Measurements from ENCODE around the gene RITA1.

Gene RITA1

DNA sequence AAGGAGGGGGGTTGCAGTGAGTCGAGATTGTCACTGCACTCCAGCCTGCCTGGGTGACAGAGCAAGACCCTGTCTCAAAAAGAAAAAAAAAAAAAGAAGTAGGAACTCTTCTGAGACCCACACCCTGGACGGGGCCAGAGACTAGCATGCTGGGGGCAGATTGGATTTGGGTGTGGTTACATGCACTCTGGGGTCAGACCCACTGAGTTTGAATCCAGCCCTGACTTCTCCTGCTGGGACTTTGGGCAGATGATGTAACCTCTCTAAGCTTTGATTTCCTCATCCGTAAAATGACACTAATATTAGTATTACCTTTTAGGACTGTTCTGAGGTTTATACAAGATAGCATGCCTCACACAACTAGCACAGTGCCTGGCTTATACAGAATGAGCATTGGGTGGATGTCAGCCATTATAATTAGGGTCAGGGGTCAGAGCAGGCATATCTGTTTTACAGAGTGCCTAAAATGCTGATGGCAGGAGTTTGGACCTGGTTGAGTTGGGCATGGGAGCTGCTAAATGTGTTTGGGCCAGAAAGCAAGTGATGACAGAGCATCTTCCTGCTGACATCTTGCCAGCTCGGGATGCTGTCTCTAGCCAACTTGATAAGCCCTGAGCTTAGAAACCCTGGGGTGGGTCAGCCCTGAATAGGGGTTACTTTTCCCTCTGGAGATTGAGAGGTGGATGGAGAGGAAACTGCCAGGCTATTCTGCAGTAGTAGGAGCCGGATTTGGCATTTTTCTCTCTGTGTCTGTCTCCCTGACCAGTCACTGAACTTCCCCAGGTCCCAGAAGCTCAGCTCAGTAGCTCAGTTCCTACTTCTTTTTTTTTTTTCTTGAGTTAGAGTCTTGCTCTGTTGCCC lies 51.2 kb downstream of the RITA1 start:
- H3K4me1 Mint-ChIP-seq = peaks cover 38% of the 10 kb centered on the region

DNA sequence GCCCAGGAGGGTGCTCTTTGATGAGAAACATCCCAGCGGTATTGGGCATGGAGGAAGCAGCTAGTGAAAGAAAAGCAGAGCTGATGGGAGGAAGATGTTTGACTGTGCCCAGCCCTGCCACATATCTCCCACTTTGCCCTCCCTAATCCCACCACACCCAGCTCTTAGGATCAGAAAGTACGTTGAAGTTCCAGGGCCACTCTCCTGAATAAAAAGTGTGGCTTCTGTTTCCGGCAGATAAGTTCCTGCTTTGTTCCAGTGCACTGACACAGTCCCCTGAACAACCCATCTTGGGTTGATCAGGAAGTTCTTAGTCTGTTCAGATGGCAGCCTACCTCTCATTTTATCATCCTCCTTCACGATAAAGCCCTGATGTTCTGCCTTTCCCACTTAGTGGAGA lies 52.2 kb downstream of the RITA1 start:
- Mint-ChIP-seq H3K27me3 (no peaks in the 10 kb centered on the region), H3K9me3 (no peaks in the 10 kb centered on the region), H3K27ac (no peak overlapping the region), H3K4me3 (no peak overlapping the region), H3K4me1 (peaks cover 28% of the 10 kb centered on the region)
- ATAC-seq (no peak), DNase-seq (no peak)

More for the DNA sequence above, 51.2 kb downstream of the RITA1 start:
- ATAC-seq (no peak), DNase-seq (no peak)
- Mint-ChIP-seq H3K4me3 (no peak overlapping the region), H3K27ac (peak overlapping the region in 1 of 2 donors; percentile 86), H3K27me3 (no peaks in the 10 kb centered on the region), H3K9me3 (no peaks in the 10 kb centered on the region)

DNA sequence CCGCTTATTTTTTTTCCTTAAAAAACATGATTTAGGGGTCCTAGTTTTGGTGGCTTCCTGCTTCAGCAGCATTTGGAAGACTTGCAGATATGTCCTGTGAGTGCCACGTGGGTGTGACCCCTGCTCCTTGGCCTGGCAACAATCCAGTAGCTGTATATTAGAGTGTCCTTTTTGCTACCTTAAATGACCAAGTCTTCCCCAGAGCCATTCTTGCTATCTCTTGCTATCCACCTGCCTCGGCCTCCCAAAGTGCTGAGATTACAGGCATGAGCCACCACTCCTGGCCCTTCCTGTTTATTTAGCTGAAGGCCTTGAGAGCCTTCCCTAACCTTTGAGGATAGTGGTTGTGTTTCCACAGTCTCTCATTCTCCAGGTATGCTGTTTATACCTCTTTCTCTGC lies 52.8 kb downstream of the RITA1 start:
- Mint-ChIP-seq H3K27me3 (no peaks in the 10 kb centered on the region), H3K4me3 (no peak overlapping the region), H3K9me3 (no peaks in the 10 kb centered on the region), H3K4me1 (peaks cover 22% of the 10 kb centered on the region), H3K27ac (no peak overlapping the region)
- ATAC-seq (no peak), DNase-seq (no peak)

DNA sequence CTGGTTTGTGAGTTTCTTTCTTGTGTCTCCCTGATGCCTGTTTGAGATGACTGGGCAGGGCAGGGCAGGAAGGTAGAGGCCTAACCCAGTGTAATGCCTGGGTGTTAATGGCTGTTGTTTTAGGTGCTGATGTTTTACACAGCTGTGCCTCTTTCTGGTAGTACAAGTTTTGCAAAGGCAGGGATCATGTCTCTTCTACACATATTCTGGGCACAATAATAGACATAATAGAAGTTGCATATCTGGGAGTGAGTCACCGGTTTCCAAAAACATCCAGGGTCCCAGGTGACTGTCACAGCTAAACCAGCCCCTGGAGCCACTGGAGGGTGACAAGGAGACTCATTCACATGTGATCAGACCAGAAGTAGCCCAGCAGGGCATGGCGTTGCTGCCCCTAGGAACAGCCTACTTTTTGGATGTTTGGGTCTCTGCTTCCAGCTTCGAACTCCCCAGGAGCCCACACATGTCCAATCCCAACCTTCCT lies 53.8 kb downstream of the RITA1 start:
- ATAC-seq = no peak
- no peak for DNase-seq
- H3K27me3 Mint-ChIP-seq = no peaks in the 10 kb centered on the region
- peaks cover 12% of the 10 kb centered on the region for H3K4me1 Mint-ChIP-seq
- H3K9me3 Mint-ChIP-seq = no peaks in the 10 kb centered on the region
- no peak overlapping the region for H3K4me3 Mint-ChIP-seq
- H3K27ac Mint-ChIP-seq = no peak overlapping the region

DNA sequence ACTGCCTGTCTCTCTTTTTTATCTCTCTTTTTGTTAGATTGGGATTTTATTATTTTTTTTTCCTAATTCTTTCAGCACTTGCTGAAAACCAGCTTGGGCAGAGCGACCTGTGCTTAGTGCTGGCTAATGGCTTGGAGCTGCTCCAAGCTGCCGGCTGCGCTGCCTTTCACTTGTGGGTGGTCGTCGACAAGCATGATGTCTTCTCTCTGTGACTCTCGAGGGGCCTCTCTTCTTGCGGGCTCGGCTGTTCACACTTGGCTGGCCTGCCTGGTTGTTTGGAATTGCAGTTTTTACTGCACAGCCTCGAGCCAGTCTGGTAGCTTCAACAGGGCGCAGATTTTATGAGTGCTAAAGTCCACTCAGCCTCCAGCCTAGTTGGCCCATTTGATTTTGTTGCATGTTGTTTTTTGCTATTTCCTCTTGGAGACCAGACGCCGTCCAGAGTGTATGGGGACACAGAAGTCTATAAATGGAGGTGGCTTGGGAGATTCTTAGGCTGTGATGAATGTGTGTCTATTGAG lies 54.4 kb downstream of the RITA1 start:
- H3K27ac Mint-ChIP-seq = no peak overlapping the region
- no peaks in the 10 kb centered on the region for H3K27me3 Mint-ChIP-seq
- H3K4me1 Mint-ChIP-seq = peaks cover 8% of the 10 kb centered on the region
- no peaks in the 10 kb centered on the region for H3K9me3 Mint-ChIP-seq
- ATAC-seq (no peak), DNase-seq (no peak)
- no peak overlapping the region for H3K4me3 Mint-ChIP-seq

DNA sequence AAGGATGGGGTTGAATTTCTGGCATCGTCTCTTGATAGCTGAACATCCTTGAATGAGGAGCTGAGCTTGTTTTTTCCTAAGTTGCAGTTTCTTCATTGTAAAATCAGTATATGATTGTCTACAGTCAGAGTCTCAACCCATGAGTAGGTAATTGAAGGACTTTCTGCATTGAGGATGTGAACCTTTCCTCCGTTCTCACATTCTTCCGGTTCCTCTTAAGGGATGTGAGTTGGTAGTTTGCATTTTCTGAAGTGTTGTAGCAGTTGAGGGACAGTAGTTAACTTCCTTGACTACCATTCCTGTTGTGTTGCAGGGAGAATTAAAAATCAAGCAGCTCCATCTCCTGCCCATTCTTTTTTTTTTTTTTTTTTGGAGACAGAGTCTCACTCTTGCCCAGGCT lies 54.9 kb downstream of the RITA1 start:
- no peaks in the 10 kb centered on the region for H3K9me3 Mint-ChIP-seq
- H3K27ac Mint-ChIP-seq = no peak overlapping the region
- no peak overlapping the region for H3K4me3 Mint-ChIP-seq
- DNase-seq = no peak
- ATAC-seq = no peak
- no peaks in the 10 kb centered on the region for H3K27me3 Mint-ChIP-seq
- H3K4me1 Mint-ChIP-seq = peaks cover 5% of the 10 kb centered on the region

DNA sequence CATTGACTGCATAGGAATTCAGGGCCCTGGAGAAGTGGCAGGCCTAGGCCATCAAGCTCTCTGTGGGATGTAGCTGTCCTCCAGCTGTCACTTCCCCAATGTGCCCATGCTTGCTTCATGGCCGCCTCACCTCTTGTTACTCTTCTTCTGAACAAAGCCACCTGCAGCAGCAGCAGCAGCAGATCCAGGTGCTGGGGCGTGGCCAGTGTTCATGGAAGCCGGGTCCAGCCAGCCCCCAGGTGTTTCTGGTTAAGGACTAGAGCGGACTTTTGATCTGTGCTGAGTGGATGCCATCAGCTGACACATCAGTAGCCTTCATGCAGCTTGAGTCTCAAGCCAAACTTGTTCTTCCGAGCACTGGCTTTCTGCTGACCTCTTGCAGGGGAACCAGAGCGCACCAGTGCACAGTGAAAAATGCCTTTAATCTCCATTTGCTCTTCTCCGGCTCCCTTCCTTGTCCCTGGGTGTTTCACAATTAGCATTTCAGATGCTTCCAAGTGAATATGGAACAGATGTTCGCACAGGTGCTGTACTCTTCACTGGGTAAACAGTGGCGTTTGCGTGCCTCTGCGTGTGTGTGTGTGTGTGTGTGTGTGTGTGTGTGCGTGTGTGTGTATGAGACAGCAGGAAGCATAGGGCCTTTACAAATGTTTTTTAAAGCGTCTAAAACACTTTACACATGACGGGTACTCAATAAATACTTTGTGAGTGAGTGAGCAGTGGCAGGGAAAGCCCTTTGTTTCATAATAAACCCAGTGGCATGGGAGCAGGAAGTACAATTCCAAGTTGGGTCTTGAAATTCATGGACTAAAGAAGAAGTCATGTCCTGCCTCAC lies 55.9 kb downstream of the RITA1 start:
- Mint-ChIP-seq H3K4me3 (no peak overlapping the region), H3K27me3 (no peaks in the 10 kb centered on the region)

More for the DNA sequence above, 55.9 kb downstream of the RITA1 start:
- DNase-seq = no peak
- Mint-ChIP-seq H3K27ac (no peak overlapping the region), H3K4me1 (peaks cover 5% of the 10 kb centered on the region), H3K9me3 (no peaks in the 10 kb centered on the region)
- ATAC-seq = no peak

Data from stimulated activated naive CD8-positive, alpha-beta T cell treated with anti-CD3 and anti-CD28 coated beads, Interleukin-15, amount 100 ng/mL, for 72 hours (primary cell).